GM19025 (cell line): ENCODE results near the gene LRRK1.

ENCODE experiments used
- ATAC-seq: cut with Tn5 transposase; IDR thresholded peaks from one replicate; pipeline ENCODE4 v1.9.1; 2021; ENCODE audit warnings: mild to moderate bottlenecking, low read depth, moderate library complexity; ENCODE audit not compliant: unreplicated experiment

LRRK1 gene

DNA sequence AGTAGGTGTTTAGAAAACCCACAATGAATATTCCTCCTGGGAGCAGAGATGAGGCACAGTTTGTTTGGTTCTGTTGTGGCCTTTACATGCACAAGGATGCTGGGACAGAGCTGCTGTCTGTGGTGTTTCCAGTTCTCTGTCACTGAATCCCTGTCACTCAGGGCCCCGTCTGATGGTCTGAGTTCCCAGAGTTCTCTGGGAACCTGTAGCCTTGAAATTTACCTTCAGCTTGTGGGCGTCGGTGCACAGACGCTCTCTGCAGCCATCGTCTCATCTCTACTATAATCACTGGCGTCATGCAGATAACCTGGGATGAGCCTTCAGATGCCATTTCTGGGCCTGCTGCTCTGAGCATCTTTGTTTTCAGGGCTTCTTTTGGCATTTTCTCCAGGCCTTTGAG, 81.9 kb downstream of the LRRK1 start:
- no peak for ATAC-seq

DNA sequence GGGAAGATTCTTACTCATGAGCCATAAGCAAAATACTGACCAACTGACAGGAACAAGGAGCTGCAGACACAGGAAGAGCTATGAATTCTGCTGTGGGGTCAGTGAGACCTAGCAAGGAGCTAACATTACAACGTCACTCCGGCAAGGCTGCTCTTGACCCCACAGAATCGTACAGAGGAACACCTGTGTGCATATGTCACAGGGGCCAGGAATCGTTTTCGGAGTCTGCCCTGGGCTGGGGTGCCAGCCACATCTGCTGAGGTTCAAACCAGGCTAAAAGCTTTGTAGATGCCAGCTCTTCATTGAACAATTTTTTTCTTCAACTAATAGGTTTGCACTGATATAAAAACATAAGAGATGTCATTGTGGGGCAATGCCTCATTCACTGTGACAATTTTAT, 82.6 kb downstream of the LRRK1 start:
- ATAC-seq, result no peak

DNA sequence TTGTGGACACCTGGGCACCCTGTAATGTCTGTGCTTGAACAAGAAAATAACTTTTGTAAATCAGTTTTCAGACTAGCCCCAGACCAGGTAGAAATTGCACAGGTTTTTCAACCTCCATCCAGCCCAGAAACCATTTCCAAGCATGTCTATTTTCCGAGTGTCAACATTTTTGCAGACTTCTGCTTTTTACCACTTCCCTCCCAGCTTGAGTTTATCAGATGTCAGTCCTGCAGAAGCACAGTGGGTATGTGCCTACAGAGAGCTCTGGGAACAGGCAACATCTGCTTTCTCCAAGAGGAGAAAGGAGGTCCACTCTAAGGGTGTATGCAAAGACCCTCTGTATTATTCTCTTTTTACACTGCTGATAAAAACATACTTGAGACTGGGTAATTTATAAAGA, 83.9 kb downstream of the LRRK1 start:
- no peak for ATAC-seq

DNA sequence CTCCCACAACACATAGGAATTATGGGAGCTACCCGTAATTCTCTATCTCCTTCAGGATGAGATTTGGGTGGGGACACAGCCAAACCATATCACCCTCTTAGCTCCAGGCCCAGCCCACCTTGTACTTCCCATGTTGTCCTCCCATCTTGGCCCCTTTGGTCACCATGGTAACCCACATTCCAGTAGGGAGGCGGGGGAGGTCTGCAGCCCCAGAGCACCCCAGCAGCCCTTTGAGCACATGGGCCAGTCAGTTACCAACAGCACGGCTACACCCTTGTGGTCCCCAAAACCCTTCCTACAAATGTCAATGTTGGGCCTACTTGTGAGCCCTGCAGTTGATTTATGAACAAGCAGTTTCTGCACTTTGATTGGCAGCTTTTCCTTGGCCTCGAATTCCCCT, 84.5 kb downstream of the LRRK1 start:
- no peak for ATAC-seq

DNA sequence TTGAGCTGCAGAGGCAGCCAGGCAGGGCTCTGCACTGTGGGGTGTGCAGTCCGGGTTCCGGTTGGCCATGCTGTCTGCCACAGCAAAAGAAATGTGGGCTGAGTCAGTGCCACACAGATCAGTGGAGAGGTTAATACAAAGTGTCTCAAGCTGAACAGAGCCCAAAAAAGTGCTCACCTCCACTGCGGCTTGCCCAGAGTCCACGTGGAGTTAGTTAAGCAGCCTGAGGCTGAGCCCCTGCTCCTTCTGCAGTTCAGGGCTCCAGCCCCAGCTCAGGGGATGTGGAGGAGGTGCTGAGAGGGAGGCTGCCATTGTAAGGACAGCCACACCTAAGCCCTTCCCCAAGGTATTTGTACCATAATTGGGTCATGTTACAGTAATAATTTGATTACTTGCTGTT, 85.3 kb downstream of the LRRK1 start:
- no peak for ATAC-seq

DNA sequence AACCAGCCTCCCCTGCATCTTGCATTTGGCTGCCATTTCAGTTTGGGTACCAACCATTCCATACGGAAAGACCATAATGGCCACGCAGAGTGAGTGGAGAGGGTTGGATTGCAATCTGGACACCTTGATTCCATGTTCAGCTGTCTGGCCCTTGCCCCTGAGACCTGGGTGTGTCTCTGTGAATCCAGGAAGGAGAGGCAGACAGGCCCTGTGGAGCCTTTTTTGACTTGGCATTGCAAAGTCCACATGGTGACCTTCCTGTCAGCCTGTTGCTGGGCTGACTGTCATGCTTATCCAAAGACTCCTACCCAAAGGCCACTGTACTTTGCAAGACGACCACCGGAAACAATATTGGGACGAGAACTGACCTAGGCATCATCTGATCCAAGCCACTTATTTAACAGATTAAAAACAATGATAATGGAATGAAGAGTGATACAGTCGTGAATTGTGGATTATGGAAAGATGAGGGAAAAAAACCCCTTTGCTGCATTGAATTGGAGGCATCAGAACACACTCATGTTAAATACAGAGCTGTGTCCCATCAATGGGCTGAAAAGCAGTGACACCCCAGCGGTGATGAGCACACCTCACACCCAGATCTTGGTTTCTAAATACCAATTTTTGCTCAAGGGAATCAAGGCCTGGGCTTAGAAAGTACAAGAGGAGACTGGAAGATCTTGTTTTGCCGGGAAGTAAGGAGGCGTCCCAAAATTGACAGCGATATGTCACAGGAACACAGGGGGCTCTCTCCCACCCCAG, 86.0 kb downstream of the LRRK1 start:
- no peak for ATAC-seq

DNA sequence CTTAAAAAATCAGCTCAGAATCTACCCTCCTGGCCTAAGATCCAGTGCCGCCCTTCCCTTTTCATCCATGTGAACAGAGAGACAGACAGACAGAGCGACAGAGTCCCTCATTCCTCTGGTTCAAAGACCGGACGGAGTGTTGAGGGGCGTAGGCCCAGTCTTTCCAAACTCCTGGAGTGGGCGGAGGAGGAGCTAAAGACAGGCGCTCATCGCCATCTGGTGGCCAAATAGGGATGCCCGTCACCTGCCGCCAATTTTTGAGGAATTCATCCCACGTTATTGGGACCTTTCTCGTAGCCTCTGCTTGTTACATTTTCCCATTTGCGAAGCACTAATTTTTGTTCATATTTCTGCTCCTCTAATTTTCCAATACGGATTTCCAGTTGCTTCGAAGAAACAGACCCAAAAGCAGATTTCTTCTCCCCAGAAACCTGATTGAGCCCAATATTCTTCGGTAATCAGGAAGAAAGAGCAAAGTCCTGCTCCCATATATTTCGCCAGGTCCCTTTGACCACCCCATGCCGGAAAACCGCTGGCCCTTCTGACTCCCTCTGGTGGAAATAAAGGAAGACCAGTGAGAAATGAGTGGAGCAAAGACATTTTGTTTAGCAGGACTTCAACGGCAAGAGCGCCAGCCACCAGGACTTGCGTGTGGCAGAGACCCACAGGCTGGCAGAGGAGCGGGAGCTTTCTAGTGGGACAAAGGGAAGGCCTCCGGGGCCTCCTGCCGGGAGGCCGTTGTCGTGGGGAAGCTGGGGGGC, 88.0 kb downstream of the LRRK1 start:
- no peak for ATAC-seq

DNA sequence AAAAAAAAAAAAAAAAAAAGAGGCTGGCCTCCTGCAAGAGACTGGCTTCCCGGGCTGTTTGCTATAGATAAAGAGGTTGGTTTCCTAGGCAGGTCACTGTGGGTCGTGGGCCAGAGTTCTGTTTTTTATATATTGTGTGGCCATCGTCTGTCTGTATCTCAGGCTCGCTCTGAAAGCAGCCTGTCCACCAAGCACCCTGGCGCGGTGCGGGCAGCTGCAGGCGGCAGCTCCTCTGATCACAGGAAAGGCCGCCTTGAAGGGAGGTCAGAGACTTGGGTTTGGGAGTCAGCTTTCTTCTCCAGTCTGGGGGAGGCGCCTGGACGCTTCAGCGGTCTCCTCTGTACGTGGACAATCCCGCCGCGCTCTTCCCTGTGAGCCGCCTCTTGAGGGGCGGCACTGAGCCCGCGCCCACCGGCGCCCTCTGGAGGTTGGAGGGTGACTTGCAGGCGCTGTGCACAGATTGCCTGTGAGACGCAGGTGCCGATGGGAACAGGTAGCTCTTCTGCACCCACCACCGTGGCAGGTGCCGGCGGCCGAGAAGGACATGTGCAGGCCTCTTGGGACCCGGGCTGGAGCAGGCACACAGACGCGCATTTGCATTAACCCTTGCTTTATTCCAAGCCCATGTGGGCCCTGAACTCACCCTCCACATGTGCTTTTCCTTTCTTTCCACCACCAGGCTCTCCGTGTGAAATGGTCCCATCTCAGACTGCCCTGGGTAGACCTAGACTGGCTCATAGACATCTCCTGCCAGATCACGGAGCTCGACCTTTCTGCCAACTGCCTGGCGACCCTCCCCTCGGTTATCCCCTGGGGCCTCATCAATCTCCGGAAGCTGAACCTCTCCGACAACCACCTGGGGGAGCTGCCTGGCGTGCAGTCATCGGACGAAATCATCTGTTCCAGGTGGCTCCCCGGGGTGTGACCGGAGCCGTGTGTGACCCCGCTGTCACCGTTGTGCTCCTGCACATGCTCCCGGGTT, 89.3 kb downstream of the LRRK1 start:
- peak; percentile 84 for ATAC-seq

DNA sequence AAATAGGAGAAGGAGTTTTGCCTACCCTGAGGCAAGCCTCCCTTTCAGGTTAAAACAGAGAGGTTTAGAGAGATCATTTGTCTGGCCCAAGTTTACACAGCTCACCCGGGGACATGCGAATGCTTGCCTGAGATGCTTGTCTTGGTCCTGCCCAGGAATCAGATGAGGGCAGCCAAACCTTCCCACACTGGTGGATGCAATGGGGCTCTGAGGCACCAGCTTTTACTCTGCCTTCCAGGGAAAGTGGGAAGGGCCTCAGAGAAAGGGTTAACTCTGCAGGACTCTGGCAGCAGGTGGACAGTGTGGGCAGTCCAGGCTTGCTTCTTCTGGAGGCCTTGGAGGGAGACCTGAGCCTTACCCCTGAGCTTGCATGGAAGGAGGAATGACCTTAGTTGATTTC, 90.0 kb downstream of the LRRK1 start:
- ATAC-seq, result no peak

DNA sequence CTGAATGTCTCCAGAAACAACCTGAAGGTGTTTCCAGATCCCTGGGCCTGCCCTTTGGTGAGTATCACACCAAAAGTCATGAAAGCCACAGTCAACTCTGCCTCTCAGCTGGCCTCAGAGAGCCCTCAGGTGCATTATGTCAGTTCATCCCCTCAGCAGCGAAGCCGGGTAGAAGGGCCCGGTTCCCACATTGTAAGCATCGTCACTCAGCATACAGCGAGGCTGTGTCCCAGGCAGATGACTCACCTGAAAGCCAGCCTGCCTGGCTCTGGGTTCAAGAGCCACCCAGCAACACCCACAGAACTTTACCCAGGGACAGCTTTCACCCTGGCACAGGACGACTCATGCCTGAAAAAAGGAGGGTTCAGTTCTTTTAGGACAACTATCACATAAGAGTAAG, 91.6 kb downstream of the LRRK1 start:
- ATAC-seq, result no peak

DNA sequence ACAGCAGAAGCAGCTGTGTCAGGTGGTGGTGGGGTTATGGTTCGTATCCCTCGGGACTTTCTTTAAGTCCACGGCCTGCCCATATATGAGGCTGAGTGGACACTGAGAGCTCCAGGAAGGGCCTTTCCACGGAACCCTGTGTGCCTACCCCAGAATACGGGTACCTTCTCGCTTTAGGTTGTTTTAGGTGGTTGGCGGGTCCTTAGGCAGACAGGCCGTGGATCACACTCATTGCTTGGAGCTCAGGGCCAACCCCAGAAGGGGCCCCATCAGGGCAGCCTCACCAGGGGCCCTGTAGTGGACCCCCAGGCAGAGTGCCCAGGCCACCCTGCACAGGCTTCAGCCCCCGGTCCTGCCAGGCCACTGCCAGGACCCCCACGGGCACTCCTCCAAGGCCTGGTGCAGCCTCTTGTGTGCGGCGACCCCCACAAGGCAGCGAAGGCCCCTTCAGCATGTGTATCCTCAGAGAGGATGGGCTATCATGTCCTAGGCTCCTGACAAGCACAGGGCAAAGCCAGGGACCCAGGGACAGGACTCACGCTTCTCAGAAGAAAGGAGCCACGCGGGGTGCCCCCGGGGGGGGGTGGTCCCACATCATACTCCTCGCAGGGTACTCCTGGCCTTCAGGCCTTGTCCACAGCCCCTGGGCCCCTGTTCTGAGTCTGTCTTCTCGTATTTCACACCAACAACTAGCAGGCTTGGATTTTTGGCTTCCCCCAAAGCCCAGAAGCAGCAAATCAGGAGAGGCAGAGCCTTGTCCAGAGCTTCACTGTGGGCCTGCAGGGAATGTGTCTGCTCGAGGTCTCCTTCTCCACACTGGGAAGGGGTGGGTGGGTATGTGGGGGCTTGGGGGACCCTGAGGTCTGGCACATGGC, 93.4 kb downstream of the LRRK1 start:
- ATAC-seq, result no peak

DNA sequence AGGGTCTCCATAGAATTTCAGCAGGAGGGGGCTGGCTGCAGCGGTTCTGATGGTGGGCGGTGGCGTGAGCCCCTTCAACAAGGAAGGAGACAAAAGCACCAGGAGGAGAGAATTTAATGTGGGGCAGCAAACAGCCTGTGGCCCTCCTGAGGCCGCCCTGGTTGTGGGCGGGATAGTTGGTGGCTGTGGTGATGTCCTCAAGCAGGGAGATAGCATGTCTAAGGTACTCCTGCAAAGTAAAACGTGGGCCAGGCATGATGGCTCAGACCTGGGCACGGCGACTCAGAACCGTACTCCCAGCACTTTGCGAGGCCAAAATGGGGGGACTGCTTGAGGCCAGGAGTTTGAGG, 94.0 kb downstream of the LRRK1 start:
- no peak for ATAC-seq

DNA sequence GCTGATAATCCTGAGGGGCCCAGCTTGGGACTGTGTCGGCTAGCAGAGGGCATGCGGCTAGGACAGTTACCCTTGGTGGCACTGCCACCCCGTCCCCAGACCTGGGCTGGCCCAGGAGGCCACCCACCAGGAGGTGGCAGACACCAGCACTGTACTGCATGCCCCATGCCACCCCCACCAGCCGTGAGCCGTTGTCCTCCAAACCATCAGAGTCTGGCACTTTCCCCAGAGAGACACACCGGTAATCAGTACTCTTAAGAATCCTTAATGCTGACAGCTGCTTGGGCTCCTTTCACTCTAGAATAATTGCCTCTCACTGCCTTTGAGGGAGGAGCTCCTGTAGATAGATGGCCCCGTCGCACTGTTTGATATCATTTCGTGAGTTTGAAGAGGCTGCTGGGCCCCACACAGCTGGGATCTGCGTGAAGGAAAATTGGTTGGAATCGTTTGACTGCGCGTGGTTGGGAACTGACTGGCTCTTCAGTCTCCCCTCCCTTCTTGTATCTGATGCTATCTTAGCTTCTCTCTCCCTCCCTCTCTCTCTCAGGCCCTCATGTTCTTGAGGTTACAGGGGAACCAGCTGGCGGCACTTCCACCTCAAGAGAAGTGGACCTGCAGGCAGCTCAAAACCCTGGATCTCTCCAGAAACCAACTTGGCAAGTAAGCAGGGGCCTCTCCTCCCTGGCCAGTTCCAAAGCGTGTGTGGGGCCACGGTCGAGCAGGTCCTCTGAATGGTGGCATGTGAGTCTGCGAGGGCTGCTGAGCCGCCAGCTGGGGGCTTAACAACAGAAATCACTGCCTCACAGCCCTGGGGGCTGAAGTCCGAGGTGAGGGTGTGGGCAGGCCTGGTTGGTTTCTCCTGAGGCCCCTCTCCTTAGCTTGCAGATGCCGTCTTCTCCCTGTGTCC, 94.9 kb downstream of the LRRK1 start:
- no peak for ATAC-seq

DNA sequence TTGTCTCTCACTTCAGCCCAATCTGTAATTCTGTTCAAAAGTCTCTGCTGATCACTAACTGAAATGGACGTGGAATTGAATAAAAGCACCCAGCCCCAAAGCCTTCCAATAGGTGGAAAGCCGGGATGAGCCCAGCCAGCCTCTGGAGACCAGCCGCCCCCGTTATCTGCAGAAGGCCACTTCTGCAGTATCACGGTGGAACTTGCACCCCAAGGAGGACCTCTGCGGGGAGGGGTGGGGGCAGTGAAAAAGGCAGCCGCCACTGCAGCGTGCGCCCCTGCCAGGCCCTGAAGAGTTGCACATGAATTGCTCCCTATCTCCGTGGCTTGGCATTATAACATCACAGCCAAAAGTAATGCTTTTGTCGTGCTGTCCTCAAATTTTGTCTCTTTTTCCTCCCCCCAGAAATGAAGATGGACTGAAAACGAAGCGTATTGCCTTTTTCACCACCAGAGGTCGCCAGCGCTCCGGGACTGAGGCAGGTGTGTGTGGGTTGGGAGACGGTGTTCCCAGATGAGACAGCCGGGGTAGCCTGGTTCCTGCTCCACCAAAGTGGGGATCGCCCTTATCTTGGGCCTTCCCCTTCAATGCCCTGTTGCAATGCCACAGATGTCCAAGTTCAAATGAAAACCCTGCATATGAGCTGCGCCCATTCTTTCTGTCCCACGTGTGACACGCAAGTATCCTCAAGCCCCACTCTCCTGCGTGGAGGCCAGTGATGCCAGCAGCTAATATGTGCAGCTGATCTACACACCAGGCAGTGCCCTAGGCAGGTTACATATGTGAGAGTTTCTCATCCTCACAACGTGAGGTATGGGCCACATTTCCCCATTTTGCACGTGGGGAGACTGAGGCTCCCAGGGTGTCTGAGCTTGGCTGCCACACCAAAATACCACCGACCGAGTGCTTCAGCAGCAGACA, 96.0 kb downstream of the LRRK1 start:
- no peak for ATAC-seq

DNA sequence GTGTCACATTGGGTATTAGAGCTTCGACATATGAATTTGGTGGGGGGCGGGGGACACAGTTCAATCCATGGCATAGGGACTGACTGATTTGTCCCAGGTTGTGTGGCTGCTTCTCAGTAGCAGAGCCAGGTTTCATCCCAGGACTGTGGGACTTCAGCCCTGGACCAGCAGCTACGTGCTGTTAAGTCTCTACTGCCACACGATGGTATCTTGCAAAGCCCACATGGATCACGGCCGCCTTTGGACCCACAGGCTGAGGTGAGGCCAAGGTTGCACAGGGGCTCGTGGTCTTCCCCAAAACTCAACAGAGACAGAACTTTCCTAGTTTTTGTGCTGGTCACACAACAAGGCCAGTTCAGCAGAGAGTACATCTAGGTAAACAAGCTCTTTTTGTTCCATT, 97.4 kb downstream of the LRRK1 start:
- no peak for ATAC-seq

DNA sequence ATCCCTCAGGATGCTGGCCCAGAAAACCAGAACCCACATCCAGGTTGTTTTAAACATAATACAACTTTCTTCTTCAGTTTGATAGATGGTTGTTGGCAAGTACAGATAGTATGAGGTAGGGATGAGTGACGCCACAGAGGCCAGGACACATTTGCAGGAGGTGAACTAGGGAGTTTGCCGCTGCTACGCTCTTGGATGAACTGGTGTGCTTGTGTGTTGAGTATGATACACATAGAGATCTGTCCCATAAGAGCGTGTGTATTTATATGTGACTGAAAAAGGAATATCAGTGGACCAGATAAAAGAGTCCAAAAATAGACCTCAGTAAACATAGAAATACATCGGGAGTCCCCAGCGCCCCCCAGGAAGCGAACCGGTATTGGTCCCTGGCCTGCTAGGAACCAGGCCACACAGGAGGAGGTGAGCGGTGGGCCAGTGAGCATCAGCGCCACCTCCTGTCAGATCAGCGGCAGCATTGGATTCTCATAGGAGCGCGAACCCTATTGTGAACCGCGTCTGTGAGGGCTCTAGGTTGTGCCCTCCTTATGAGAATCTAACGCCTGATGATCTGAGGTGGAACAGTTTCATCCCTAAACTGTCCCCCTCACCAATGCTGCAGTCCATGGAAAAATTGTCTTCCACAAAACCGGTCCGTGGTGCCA, 98.1 kb downstream of the LRRK1 start:
- no peak for ATAC-seq

DNA sequence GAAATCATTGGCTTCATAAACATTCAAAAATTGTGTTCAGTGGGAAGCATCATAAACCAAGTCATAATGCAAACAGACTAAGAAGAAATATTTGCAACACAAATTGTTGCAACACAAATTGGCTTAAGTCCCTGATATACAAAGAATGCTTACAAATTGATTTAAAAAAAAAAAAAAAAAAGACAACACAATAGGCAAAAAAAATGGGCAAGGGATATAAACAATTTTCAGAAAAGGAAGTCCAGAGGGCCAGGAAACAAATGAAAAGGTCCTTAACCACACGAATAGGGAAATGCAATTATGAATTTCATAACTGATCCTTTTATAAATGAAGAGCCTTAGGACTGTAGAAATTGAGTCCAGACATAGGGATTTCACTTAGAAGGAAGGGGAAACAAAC, 98.9 kb downstream of the LRRK1 start:
- ATAC-seq, result no peak

DNA sequence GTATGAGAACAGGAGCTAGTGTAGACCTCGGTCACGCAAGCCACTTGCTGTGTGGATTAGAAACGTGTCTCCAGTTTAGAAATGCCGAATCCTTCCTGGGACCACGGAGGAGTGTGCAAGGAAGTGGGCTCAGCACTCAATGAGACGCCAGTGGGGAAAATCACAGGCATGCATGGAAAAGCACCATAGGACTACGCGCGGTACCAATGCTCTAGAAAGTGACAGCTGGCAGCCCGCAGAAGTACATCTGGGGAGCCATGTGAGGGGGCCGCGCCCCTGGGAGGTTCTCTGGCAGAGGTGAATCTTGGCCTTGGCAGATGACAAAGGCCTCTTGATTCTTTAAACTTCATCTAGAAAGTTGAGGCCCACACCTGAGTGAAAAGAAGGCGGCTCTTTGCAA, 99.3 kb downstream of the LRRK1 start:
- ATAC-seq, result no peak
